HFF-Myc (cell line): Measurements from ENCODE around the gene C9orf152.
"Not testable (repeated sequence)": the region's sequence is repeated elsewhere in the genome, so short reads cannot be mapped to it uniquely, and the experiment has no call there.

Source experiments
- DNase-seq: peaks from one replicate; pipeline ENCODE4 v3.0.0-alpha.2; 2011; ENCODE audit warnings: low read depth; ENCODE audit errors: extremely low read depth
- H3K4me3 ChIP-seq: replicated peaks from 2 replicates; pipeline ENCODE4 v1.5.1; 2011; ENCODE audit warnings: low read depth, mild to moderate bottlenecking, control low read depth, low read length
- CTCF ChIP-seq: IDR thresholded peaks from 2 replicates; pipeline ENCODE4 v1.5.1; 2012; ENCODE audit warnings: mild to moderate bottlenecking, low read depth, low read length, control low read depth; ENCODE audit errors: missing control alignments

Gene C9orf152

GRCh38 chr9:110199643-110200042 lies 8.3 kb downstream of the C9orf152 start:
- no peak overlapping the region for H3K4me3 ChIP-seq
- DNase-seq: no peak
- TF ChIP-seq CTCF: no peak

- DNase-seq: no peak
- H3K4me3 ChIP-seq: no peak overlapping the region
- TF ChIP-seq CTCF: no peak
Observed at GRCh38 chr9:110198357-110198756, 9.6 kb downstream of the C9orf152 start.

GRCh38 chr9:110197330-110198187 lies 10.4 kb downstream of the C9orf152 start:
- no peak overlapping the region for H3K4me3 ChIP-seq
- TF ChIP-seq CTCF: peak; percentile 41
- DNase-seq: no peak

DNA sequence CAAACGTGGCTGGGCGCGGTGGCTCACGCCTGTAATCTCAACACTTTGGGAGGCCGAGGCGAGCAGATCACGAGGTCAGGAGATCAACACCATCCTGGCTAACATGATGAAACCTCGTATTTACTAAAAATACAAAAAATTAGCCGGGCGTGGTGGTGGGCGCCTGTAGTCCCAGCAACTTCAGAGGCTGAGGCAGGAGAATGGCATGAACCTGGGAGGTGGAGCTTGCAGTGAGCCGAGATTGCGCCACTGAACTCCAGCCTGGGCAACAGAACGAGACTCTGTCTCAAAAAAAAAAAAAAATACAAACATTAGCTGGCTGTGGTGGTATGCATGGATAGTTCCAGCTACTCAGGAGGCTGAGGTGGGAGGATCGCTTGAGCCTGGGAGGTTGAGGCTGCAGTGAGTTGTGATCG lies 11.9 kb downstream of the C9orf152 start:
- H3K4me3 ChIP-seq, DNase-seq: not testable (repeated sequence)

GRCh38 chr9:110192531-110193261 lies 15.3 kb downstream of the C9orf152 start:
- H3K4me3 ChIP-seq: no peak overlapping the region
- peak; percentile 48 for DNase-seq
- no peak for TF ChIP-seq CTCF

DNA sequence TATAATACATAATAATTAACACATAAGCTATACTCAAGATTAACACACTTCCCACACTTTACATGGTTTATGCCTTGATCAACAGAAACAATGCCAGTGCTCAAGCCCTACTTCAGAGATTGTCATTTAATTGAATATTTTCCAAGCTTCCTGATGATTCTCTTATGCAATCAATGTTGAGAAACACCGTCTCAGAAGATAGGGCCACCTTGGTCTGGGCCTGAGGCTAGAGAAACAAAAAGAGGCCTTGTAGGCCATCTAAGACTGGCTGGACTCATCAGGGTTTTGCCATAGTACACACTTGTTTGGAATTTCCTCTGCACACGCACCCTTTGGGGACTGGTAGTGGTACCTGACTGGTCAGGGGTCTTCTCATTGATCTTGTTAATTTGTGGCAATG lies 16.3 kb downstream of the C9orf152 start:
- no peak for DNase-seq
- no peak overlapping the region for H3K4me3 ChIP-seq
- TF ChIP-seq CTCF: no peak

- H3K4me3 ChIP-seq: no peak overlapping the region
- TF ChIP-seq CTCF: no peak
- DNase-seq: no peak
Observed at GRCh38 chr9:110189559-110190320, 18.2 kb downstream of the C9orf152 start.
